Astrocyte of the spinal cord (primary cell): ENCODE measurements around the gene YPEL2.

Experiments
- DNase-seq: peaks from one replicate; pipeline ENCODE4 v3.0.0; 2011; ENCODE audit warnings: low read depth, low spot score
- H3K4me3 ChIP-seq: 2 replicates; pipeline ENCODE4 v1.5.1; 2011; ENCODE audit warnings: low read depth, mild to moderate bottlenecking, low read length, moderate library complexity
- in situ Hi-C: cut with HindIII; loops from 2 replicates; pipeline ENCODE4 v1.10.0; 2017; ENCODE audit warnings: low sequenced_read_pairs
- TF ChIP-seq, protein P1 (sequence below): IDR thresholded peaks from 2 replicates; pipeline ENCODE4 v1.5.1; 2012; ENCODE audit warnings: low read depth, mild to moderate bottlenecking, low read length, inconsistent platforms

The YPEL2 gene

DNA sequence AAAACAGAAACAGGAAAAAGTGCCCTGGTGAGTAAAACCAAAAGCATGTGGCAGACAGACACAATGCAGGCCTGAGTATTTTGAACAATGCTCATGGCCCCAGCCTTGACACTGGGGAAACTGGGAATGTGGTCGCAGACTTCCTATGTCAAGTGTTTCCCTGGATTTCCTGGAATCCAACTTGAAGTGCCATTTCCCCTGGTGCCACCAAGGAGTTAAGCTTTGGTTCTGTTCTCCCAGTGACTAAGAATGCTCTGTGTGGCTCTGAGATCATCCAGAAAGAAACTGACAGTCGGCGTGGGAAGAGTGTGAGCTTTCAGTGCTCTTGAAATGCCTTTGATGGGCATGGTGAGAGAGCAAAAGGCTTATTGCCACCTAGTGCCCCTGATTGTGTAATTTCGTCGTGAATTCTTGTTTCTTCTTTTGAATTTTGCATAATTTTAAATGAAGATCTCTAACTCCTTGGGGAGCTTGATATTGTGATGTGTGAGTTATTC lies 96.0 kb downstream of the YPEL2 start:
- H3K4me3 ChIP-seq: no peak overlapping the region
- TF ChIP-seq, protein P1, sequence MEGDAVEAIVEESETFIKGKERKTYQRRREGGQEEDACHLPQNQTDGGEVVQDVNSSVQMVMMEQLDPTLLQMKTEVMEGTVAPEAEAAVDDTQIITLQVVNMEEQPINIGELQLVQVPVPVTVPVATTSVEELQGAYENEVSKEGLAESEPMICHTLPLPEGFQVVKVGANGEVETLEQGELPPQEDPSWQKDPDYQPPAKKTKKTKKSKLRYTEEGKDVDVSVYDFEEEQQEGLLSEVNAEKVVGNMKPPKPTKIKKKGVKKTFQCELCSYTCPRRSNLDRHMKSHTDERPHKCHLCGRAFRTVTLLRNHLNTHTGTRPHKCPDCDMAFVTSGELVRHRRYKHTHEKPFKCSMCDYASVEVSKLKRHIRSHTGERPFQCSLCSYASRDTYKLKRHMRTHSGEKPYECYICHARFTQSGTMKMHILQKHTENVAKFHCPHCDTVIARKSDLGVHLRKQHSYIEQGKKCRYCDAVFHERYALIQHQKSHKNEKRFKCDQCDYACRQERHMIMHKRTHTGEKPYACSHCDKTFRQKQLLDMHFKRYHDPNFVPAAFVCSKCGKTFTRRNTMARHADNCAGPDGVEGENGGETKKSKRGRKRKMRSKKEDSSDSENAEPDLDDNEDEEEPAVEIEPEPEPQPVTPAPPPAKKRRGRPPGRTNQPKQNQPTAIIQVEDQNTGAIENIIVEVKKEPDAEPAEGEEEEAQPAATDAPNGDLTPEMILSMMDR: no peak
- in situ Hi-C loops: no loop called here
- DNase-seq: peak; percentile 35

DNA sequence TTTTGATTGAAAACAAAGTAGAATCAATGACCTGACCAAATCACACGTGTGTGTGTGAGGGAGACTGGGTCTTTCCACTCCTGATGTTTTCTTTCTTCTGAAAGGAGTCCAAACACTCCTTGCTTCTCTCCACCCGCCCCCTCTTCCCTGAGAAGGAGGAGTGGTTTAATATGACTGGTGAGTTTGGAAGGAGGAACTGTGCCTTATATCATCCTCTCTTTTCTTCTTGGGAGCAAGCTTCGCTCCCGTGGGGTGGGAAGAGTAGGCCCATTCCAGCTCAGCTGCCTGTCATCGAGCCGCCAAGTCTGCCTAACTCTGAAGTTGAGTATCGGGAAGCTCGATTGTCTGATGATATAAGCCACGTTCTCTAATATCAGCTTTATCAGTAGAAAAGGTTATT lies 96.5 kb downstream of the YPEL2 start:
- TF ChIP-seq, protein P1: no peak
- no peak overlapping the region for H3K4me3 ChIP-seq
- DNase-seq: no peak
- in situ Hi-C loops: no loop called here

DNA sequence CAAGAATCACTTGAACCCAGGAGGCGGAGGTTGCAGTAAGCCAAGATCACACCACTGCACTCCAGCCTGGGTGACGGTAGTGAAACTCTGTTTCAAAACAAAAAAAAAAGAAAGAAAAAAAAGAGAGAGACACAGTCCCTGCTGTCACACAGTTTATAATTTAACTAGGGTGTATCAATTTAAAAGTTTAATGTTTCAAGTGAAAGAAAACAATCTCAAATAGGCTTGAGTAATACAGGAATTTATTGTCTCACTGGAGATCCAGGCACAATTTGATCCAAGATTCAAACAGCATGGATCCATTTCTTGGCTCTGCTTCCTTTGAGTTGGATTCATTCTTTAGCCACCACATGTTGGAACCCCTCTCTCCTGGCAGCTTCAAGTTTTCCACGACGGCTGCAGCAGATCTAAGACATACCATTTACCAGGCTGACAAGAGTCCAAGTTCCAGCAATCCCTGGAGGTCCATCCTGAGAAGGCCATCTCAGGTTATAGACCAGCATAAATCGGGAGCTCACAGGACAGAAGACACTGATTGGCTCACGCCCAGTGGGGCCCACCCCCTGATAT lies 97.5 kb downstream of the YPEL2 start:
- H3K4me3 ChIP-seq: no peak overlapping the region
- in situ Hi-C loops: no loop called here
- TF ChIP-seq, protein P1: no peak
- no peak for DNase-seq

DNA sequence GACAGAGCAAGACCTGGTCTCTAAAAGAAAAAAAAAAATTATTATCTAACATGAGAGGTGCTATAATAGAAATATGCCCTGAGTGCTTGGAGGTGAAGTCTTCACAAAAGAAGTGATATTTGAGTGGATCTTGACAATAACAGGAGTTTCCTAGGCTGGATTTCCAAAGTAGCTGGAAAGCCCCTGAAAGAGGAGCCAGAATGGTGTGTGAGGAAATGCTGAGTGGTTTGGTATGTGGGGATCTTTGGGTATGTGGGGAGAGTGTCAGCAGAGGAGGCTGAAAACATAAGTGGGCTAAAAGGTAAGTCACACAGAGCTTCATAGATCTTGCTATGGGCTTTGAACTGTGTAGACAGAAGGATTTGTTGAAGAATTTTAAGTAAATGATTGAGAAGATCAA lies 100.1 kb downstream of the YPEL2 start:
- in situ Hi-C loops: no loop called here
- TF ChIP-seq, protein P1: no peak
- no peak for DNase-seq
- no peak overlapping the region for H3K4me3 ChIP-seq

DNA sequence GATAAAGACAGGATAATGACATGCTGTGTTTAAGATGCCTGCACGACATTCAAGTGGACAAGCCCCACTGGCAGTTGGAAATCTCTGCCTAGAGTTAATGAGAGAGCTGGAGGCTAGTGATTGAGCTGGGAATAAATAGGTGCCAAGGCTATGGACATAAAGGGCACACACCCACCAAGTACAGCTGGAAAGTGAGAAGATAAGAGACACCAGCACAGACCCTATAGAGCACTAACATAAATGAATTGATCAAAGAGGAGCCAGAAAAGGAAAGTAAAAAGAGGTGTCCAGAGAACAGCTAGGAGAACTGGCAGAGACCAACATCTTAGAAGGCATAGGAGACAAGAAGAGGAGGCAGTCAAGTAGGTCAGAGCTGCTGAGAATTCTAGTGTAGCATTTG lies 101.2 kb downstream of the YPEL2 start:
- no peak overlapping the region for H3K4me3 ChIP-seq
- TF ChIP-seq, protein P1: no peak
- in situ Hi-C loops: no loop called here
- DNase-seq: no peak

DNA sequence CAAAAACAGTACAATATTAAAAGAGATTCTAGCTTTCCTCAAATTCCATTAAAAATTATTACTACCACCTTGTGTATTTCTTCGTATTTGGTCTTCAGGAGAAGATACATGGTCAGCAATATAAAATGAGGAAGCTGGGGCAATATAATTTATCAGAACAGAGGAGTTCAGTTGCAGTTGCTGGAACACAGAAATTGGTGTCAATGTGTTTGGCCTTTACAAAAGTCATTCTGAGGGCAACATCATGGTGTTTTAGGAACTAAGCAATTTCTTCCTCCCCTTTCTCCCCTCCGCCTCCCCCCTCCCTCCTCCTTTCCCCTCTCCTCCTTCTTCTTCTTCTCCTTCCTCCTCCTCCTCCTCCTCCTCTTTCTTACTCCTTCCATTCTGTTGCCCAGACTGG lies 102.1 kb downstream of the YPEL2 start:
- DNase-seq: no peak
- in situ Hi-C loops: no loop called here
- TF ChIP-seq, protein P1: no peak
- H3K4me3 ChIP-seq: no peak overlapping the region
